Breast epithelium (tissue), 4 donors: ENCODE measurements around the gene CPD. TPM values are rescaled to one million over a fixed set of nuclear protein-coding genes. Genes with fewer than 3 reads are reported as not detected.

Source experiments
- DNase-seq, 2 donors: peaks; one replicate each; pipeline ENCODE4 v3.0.0-alpha.2; 2019; ENCODE audit warnings: low spot score in 2 of 2
- H3K27ac ChIP-seq, 2 donors: fragments of 200-600 bp; sonication (generic) in 1 of 2; one replicate each; pipeline ENCODE4 v1.5.1; 2016 to 2019; ENCODE audit warnings: mild to moderate bottlenecking in 1 of 2
- H3K27me3 ChIP-seq, 2 donors: fragments of 200-600 bp; sonication (generic) in 1 of 2; one replicate each; pipeline versions ENCODE4 v1.5.1 to v1.6.0; 2017 to 2019; ENCODE audit warnings: control low read depth in 1 of 2, mild to moderate bottlenecking in 1 of 2
- H3K36me3 ChIP-seq: fragments of 200-600 bp; one replicate; pipeline ENCODE4 v1.5.1; 2019
- H3K4me1 ChIP-seq, 2 donors: fragments of 200-600 bp; sonication (generic); one replicate each; pipeline ENCODE4 v1.5.1; 2016 to 2019; ENCODE audit warnings: control low read depth in 1 of 2
- H3K4me3 ChIP-seq, 3 donors: fragments of 200-600 bp; sonication (generic); 1 replicate in 2 of 3; 2 replicates in 1 of 3; pipeline ENCODE4 v1.5.1; 2016 to 2019; ENCODE audit warnings: mild to moderate bottlenecking in 3 of 3, moderate library complexity in 2 of 3
- H3K9me3 ChIP-seq, 2 donors: fragments of 200-600 bp; sonication (generic) in 1 of 2; one replicate each; pipeline ENCODE4 v1.5.1; 2016 to 2019; ENCODE audit warnings: control low read depth in 1 of 2
- POLR2A ChIP-seq: fragments of 450-650 bp; IDR thresholded peaks from one replicate; pipeline ENCODE4 v1.6.1; 2016; ENCODE audit warnings: antibody characterized with exemption, mild to moderate bottlenecking, moderate library complexity
- POLR2AphosphoS5 ChIP-seq, 3 donors: sonication (generic); formaldehyde crosslinking; IDR thresholded peaks; one replicate each; pipeline ENCODE4 v1.6.1; 2017; ENCODE audit warnings: antibody characterized with exemption in 3 of 3
- intact Hi-C: fragments of 100-400 bp; cut with DNase I; formaldehyde crosslinking; loops from one replicate; pipeline ENCODE4 v1.15.1; 2023; ENCODE audit warnings: low total_unique reads
- total RNA-seq, 3 donors: library from RNA; depleted of rRNA; stranded (reverse); fragments of >200 nt; gene quantifications; one replicate each; pipeline ENCODE4 v1.1.0, GENCODE V29; 2016
- TF ChIP-seq, protein P1 (sequence below), 3 donors: fragments of 450-650 bp; IDR thresholded peaks; one replicate each; pipeline ENCODE4 v1.5.1; 2016 to 2017; ENCODE audit warnings: antibody characterized with exemption in 3 of 3, mild to moderate bottlenecking in 3 of 3, moderate library complexity in 3 of 3

CPD gene
- total RNA-seq, 3 donors from 2014 or later = 74.1 to 110 (median 87.7) TPM

DNA sequence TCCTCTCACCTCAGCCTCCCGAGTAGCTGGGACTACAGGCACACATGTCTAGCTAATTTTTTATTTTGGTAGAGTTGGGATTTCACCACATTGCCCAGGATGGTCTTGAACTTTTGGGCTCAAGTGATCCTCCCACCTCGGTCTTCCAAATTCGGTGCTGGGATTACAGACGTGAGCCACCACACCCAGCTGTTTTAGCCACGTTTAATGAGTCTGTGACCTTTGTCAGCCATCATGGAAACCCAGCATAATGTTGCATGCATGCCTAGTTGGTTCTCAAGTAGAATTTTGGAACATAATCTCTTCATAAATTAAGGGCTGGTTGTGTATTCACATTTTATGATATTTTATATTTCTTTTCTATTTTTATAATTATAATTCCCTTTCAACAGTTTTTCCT, 140.4 kb downstream of the CPD start:
- TF ChIP-seq POLR2A (no peak), POLR2AphosphoS5 (IDR thresholded peaks at IDR 0.05) (no peak)
- TF ChIP-seq, protein P1, sequence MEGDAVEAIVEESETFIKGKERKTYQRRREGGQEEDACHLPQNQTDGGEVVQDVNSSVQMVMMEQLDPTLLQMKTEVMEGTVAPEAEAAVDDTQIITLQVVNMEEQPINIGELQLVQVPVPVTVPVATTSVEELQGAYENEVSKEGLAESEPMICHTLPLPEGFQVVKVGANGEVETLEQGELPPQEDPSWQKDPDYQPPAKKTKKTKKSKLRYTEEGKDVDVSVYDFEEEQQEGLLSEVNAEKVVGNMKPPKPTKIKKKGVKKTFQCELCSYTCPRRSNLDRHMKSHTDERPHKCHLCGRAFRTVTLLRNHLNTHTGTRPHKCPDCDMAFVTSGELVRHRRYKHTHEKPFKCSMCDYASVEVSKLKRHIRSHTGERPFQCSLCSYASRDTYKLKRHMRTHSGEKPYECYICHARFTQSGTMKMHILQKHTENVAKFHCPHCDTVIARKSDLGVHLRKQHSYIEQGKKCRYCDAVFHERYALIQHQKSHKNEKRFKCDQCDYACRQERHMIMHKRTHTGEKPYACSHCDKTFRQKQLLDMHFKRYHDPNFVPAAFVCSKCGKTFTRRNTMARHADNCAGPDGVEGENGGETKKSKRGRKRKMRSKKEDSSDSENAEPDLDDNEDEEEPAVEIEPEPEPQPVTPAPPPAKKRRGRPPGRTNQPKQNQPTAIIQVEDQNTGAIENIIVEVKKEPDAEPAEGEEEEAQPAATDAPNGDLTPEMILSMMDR (IDR thresholded peaks at IDR 0.05) = no peak
- Histone ChIP-seq H3K27me3 (no peaks in the 10 kb centered on the region), H3K27ac (no peak overlapping the region), H3K36me3 (peaks cover 9% of the 10 kb centered on the region), H3K4me1 (peaks cover 0 to 5% of the 10 kb centered on the region in 2 donors), H3K9me3 (no peaks in the 10 kb centered on the region), H3K4me3 (no peak overlapping the region)
- no peak for DNase-seq
- intact Hi-C loops = loop anchor here (2.0 kb wide), 1 partner anchor 36 kb away; no protein-coding TSS in a partner anchor

Other genes starting within 250 kb of the CPD start
- 1 to 10 TPM in 1 of 3 donors, under 1 TPM in 2; under 0.01 to 1.6 (median 0.29) TPM for gene SLC6A4, start 143.2 kb upstream of the CPD start, total RNA-seq
- gene BLMH, start 87.0 kb upstream of the CPD start, total RNA-seq = 10 to 100 TPM; 20.5 to 29.4 (median 21.3) TPM
- gene TMIGD1, start 44.9 kb upstream of the CPD start, total RNA-seq = 1 to 10 TPM in 1 of 3 donors, not detected in 2; 1.6 TPM
- gene GOSR1, start 98.5 kb downstream of the CPD start, total RNA-seq = 10 to 100 TPM; 32.1 to 70.8 (median 45.8) TPM